ENCODE results near the gene POU2F1.

- TF ChIP-seq CTCF (IDR thresholded peaks at IDR 0.05) (no peak), POLR2A (IDR thresholded peaks at IDR 0.05) (no peak)
Observed at GRCh38 chr1:167250482-167250881, 29.8 kb downstream of the POU2F1 start.
